Neural cell (in vitro differentiated cells): ENCODE results near the gene ACYP1.

Experiments used
- CTCF ChIP-seq: fragments of 450-650 bp; IDR thresholded peaks from 2 replicates; pipeline ENCODE4 v1.5.1; 2014; ENCODE audit warnings: antibody characterized with exemption, mild to moderate bottlenecking, moderate library complexity; ENCODE audit not compliant: poor library complexity, severe bottlenecking
- EP300 ChIP-seq: fragments of 450-650 bp; conservative IDR thresholded peaks from 2 replicates; pipeline ENCODE4 v1.6.1; 2014; ENCODE audit warnings: antibody characterized with exemption, mild to moderate bottlenecking, moderate library complexity; ENCODE audit not compliant: poor library complexity, severe bottlenecking
- EZH2 ChIP-seq: fragments of 200-600, 300-800 bp; shearing (Covaris generic), sonication (generic); IDR thresholded peaks from 2 replicates; pipeline ENCODE4 v1.6.1; 2014; ENCODE audit warnings: antibody characterized with exemption, low read length, borderline replicate concordance, mild to moderate bottlenecking; ENCODE audit not compliant: insufficient read depth, poor library complexity, severe bottlenecking
- MXI1 ChIP-seq: fragments of 450-650 bp; conservative IDR thresholded peaks from 2 replicates; pipeline ENCODE4 v1.6.1; 2014; ENCODE audit warnings: antibody characterized with exemption, mild to moderate bottlenecking; ENCODE audit not compliant: poor library complexity, severe bottlenecking
- POLR2AphosphoS5 ChIP-seq: IDR thresholded peaks from 2 replicates; pipeline ENCODE4 v1.6.1; 2012
- RAD21 ChIP-seq: fragments of 450-650 bp; conservative IDR thresholded peaks from 2 replicates; pipeline ENCODE4 v1.6.1; 2014; ENCODE audit warnings: antibody characterized with exemption, mild to moderate bottlenecking, moderate library complexity
- SMC3 ChIP-seq: fragments of 450-650 bp; conservative IDR thresholded peaks from 2 replicates; pipeline ENCODE4 v1.6.1; 2014; ENCODE audit warnings: antibody characterized with exemption, mild to moderate bottlenecking, moderate library complexity; ENCODE audit not compliant: poor library complexity
- TAF1 ChIP-seq: IDR thresholded peaks from 2 replicates; pipeline ENCODE4 v1.6.1; 2012; ENCODE audit warnings: low read depth
- TF ChIP-seq, protein P1 (sequence below): IDR thresholded peaks from 2 replicates; pipeline ENCODE4 v1.6.1; 2012; ENCODE audit warnings: borderline replicate concordance

DNA sequence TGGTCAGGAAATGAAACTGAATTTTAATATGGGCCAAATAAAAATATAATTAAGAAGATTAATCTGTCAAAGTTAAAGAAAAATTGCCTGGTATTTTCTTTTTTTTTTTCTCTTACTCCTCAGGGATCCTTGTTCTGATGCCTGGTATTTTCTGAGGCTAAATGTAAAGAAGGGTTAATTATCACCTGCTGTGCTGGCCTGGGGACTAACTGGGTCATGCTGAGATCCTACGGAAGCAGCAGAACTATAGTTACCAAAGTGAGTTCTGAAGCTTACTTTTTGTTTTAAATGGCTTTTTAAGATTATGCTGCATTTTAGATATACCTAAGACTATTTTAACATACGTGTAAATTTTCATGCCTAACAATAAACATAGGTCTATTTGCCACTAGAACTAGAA is 28.9 kb upstream of the ACYP1 start:
- TF ChIP-seq POLR2AphosphoS5 (no peak), CTCF (no peak), SMC3 (no peak), TAF1 (no peak), MXI1 (no peak), EP300 (no peak), RAD21 (no peak), EZH2 (no peak)
- TF ChIP-seq, protein P1, sequence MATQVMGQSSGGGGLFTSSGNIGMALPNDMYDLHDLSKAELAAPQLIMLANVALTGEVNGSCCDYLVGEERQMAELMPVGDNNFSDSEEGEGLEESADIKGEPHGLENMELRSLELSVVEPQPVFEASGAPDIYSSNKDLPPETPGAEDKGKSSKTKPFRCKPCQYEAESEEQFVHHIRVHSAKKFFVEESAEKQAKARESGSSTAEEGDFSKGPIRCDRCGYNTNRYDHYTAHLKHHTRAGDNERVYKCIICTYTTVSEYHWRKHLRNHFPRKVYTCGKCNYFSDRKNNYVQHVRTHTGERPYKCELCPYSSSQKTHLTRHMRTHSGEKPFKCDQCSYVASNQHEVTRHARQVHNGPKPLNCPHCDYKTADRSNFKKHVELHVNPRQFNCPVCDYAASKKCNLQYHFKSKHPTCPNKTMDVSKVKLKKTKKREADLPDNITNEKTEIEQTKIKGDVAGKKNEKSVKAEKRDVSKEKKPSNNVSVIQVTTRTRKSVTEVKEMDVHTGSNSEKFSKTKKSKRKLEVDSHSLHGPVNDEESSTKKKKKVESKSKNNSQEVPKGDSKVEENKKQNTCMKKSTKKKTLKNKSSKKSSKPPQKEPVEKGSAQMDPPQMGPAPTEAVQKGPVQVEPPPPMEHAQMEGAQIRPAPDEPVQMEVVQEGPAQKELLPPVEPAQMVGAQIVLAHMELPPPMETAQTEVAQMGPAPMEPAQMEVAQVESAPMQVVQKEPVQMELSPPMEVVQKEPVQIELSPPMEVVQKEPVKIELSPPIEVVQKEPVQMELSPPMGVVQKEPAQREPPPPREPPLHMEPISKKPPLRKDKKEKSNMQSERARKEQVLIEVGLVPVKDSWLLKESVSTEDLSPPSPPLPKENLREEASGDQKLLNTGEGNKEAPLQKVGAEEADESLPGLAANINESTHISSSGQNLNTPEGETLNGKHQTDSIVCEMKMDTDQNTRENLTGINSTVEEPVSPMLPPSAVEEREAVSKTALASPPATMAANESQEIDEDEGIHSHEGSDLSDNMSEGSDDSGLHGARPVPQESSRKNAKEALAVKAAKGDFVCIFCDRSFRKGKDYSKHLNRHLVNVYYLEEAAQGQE = no peak
